HG03039 (cell line): ENCODE results near the gene ATPAF2.

Experiments
- ATAC-seq: cut with Tn5 transposase; IDR thresholded peaks from one replicate; pipeline ENCODE4 v1.9.1; 2021; ENCODE audit warnings: mild to moderate bottlenecking, moderate library complexity; ENCODE audit not compliant: unreplicated experiment

Gene ATPAF2

GRCh38 chr17:18038861-18039534 lies at the start of gene ATPAF2, which contains the start of gene GID4:
TSS of gene ATPAF2 (minus strand) at chr17:18039168. CDS start at chr17:18039013, 155 bp downstream.
TSS of gene GID4 (plus strand) at chr17:18039408. CDS start at chr17:18039465, 57 bp downstream.
- peak; percentile 87 for ATAC-seq

GRCh38 chr17:18087610-18088491 lies 48.9 kb upstream of the ATPAF2 start, which contains the start of gene DRG2:
TSS of gene DRG2 (plus strand) at chr17:18087948. CDS start at chr17:18088024, 76 bp downstream.
- peak; percentile 76 for ATAC-seq

- ATAC-seq = no peak
Observed at GRCh38 chr17:18084256-18084655, 45.3 kb upstream of the ATPAF2 start.

- ATAC-seq = no peak
Observed at GRCh38 chr17:18079543-18079942, 40.6 kb upstream of the ATPAF2 start.

GRCh38 chr17:18076936-18077335 lies 38.0 kb upstream of the ATPAF2 start:
- ATAC-seq = no peak

- ATAC-seq = no peak
Observed at GRCh38 chr17:18074566-18075272, 35.8 kb upstream of the ATPAF2 start.

GRCh38 chr17:18071751-18072150 lies 32.8 kb upstream of the ATPAF2 start:
- no peak for ATAC-seq

GRCh38 chr17:18070861-18071340 lies 31.9 kb upstream of the ATPAF2 start:
- ATAC-seq = no peak

- no peak for ATAC-seq
Observed at GRCh38 chr17:18069101-18069500, 30.1 kb upstream of the ATPAF2 start.

GRCh38 chr17:18066866-18067265 lies 27.9 kb upstream of the ATPAF2 start:
- ATAC-seq = no peak

GRCh38 chr17:18065546-18065945 lies 26.6 kb upstream of the ATPAF2 start:
- no peak for ATAC-seq

- no peak for ATAC-seq
Observed at GRCh38 chr17:18064053-18064452, 25.1 kb upstream of the ATPAF2 start.

- no peak for ATAC-seq
Observed at GRCh38 chr17:18059283-18059682, 20.3 kb upstream of the ATPAF2 start.

- no peak for ATAC-seq
Observed at GRCh38 chr17:18056214-18056613, 17.2 kb upstream of the ATPAF2 start.

- no peak for ATAC-seq
Observed at GRCh38 chr17:18055597-18055996, 16.6 kb upstream of the ATPAF2 start.

GRCh38 chr17:18045691-18046350 lies 6.9 kb upstream of the ATPAF2 start:
- no peak for ATAC-seq

GRCh38 chr17:18044609-18045008 lies 5.6 kb upstream of the ATPAF2 start:
- ATAC-seq = no peak

- ATAC-seq = no peak
Observed at GRCh38 chr17:18043491-18043890, 4.5 kb upstream of the ATPAF2 start.

GRCh38 chr17:18042983-18043382 lies 4.0 kb upstream of the ATPAF2 start:
- no peak for ATAC-seq

- ATAC-seq = no peak
Observed at GRCh38 chr17:18041776-18042175, 2.8 kb upstream of the ATPAF2 start.
